ENCODE measurements around the gene RPRML.
"Not testable (repeated sequence)": the region's sequence is repeated elsewhere in the genome, so short reads cannot be mapped to it uniquely, and the experiment has no call there.

- TF ChIP-seq RAD21 (conservative IDR thresholded peaks at IDR 0.05 in 1 of 2, IDR thresholded peaks at IDR 0.05 in 1 of 2); RFX5 (IDR thresholded peaks at IDR 0.05); CTCF (IDR thresholded peaks at IDR 0.05); POLR2A (IDR thresholded peaks at IDR 0.05; ENCODE audit: low read length): not testable (repeated sequence)
These were observed 25.9 kb downstream of the RPRML start for GRCh38 chr17:46953191-46953590.

Data from A549 (cell line).